ENCODE results near the gene EPHA2.

Gene EPHA2

GRCh38 chr1:16146279-16147155 is 9.4 kb downstream of the EPHA2 start:
- no peak for DNase-seq (ENCODE audit: extremely low read depth, insufficient read length)
- Histone ChIP-seq H3K4me3 (replicated peaks; ENCODE audit: low read depth, low read length) (no peak overlapping the region), H3K27me3 (replicated peaks; ENCODE audit: control insufficient read depth, insufficient read depth, low read length) (no peaks in the 10 kb centered on the region), H3K36me3 (ENCODE audit: control insufficient read depth, insufficient read depth, low read length) (no peaks in the 10 kb centered on the region)
- TF ChIP-seq, protein P1, sequence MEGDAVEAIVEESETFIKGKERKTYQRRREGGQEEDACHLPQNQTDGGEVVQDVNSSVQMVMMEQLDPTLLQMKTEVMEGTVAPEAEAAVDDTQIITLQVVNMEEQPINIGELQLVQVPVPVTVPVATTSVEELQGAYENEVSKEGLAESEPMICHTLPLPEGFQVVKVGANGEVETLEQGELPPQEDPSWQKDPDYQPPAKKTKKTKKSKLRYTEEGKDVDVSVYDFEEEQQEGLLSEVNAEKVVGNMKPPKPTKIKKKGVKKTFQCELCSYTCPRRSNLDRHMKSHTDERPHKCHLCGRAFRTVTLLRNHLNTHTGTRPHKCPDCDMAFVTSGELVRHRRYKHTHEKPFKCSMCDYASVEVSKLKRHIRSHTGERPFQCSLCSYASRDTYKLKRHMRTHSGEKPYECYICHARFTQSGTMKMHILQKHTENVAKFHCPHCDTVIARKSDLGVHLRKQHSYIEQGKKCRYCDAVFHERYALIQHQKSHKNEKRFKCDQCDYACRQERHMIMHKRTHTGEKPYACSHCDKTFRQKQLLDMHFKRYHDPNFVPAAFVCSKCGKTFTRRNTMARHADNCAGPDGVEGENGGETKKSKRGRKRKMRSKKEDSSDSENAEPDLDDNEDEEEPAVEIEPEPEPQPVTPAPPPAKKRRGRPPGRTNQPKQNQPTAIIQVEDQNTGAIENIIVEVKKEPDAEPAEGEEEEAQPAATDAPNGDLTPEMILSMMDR (IDR thresholded peaks at IDR 0.05; ENCODE audit: insufficient read depth, low read length, poor library complexity, severe bottlenecking): no peak

GRCh38 chr1:16145662-16146278 is 10.1 kb downstream of the EPHA2 start:
- Histone ChIP-seq H3K27me3 (replicated peaks; ENCODE audit: control insufficient read depth, insufficient read depth, low read length) (no peaks in the 10 kb centered on the region), H3K4me3 (replicated peaks; ENCODE audit: low read depth, low read length) (no peak overlapping the region), H3K36me3 (ENCODE audit: control insufficient read depth, insufficient read depth, low read length) (no peaks in the 10 kb centered on the region)
- no peak for DNase-seq (ENCODE audit: extremely low read depth, insufficient read length)
- TF ChIP-seq, protein P1 (IDR thresholded peaks at IDR 0.05; ENCODE audit: insufficient read depth, low read length, poor library complexity, severe bottlenecking): no peak

DNA sequence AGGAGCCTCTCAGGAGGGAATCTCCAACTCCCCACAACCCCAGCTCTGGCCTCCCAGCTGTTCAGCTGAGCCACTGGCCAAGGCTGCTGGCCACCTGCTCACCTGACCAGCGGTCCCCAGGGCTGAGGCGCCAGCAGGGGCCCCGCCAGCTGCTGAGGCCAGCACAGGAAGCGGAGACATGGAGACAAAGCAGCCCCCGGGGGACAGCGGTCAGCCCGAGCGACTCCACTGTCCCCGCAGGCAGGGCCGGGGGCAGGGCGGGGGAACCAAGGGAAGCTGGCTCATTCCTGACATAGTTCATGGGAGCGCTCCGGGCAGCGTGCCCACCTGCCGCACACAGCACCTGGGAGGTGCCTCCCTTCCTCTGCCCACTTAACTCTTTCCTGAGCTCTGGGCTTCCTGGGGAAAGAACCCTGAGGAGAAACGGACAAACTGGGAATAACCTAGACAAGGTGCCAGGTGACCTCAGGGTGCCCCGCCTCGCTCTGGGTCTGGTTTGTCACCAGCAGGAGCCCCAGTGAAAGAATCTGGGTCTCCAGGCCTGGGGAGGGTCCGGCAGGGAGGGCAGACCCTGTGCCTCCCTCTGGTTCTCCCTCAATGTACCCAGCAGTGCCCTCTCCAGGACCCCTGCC is 10.7 kb downstream of the EPHA2 start:
- Histone ChIP-seq H3K27me3 (replicated peaks; ENCODE audit: control insufficient read depth, insufficient read depth, low read length) (no peaks in the 10 kb centered on the region; the same call in 1 of the 2 replicates), H3K36me3 (ENCODE audit: control insufficient read depth, insufficient read depth, low read length) (no peaks in the 10 kb centered on the region), H3K4me3 (replicated peaks; ENCODE audit: low read depth, low read length) (no peak overlapping the region)
- TF ChIP-seq, protein P1 (IDR thresholded peaks at IDR 0.05; ENCODE audit: insufficient read depth, low read length, poor library complexity, severe bottlenecking): no peak
- DNase-seq (ENCODE audit: extremely low read depth, insufficient read length): no peak

- Histone ChIP-seq H3K36me3 (ENCODE audit: control insufficient read depth, insufficient read depth, low read length) (no peaks in the 10 kb centered on the region), H3K4me3 (replicated peaks; ENCODE audit: low read depth, low read length) (no peak overlapping the region), H3K27me3 (replicated peaks; ENCODE audit: control insufficient read depth, insufficient read depth, low read length) (no peaks in the 10 kb centered on the region; the same call in 1 of the 2 replicates)
- no peak for DNase-seq (ENCODE audit: extremely low read depth, insufficient read length)
- TF ChIP-seq, protein P1 (IDR thresholded peaks at IDR 0.05; ENCODE audit: insufficient read depth, low read length, poor library complexity, severe bottlenecking): no peak
These were observed 11.4 kb downstream of the EPHA2 start for GRCh38 chr1:16144325-16145029.

GRCh38 chr1:16143566-16144324 is 12.1 kb downstream of the EPHA2 start:
- TF ChIP-seq, protein P1 (IDR thresholded peaks at IDR 0.05; ENCODE audit: insufficient read depth, low read length, poor library complexity, severe bottlenecking): no peak
- Histone ChIP-seq H3K4me3 (replicated peaks; ENCODE audit: low read depth, low read length) (no peak overlapping the region), H3K27me3 (replicated peaks; ENCODE audit: control insufficient read depth, insufficient read depth, low read length) (no peaks in the 10 kb centered on the region; the same call in 1 of the 2 replicates), H3K36me3 (ENCODE audit: control insufficient read depth, insufficient read depth, low read length) (no peaks in the 10 kb centered on the region)
- no peak for DNase-seq (ENCODE audit: extremely low read depth, insufficient read length)
